H1 (cell line): ENCODE results near the gene CD81. TPM values are rescaled to one million over a fixed set of nuclear protein-coding genes. Genes with fewer than 3 reads are reported as not detected.

Experiments
- ATF2 ChIP-seq: IDR thresholded peaks from 2 replicates; pipeline ENCODE4 v1.6.1; 2012; ENCODE audit warnings: low read length, inconsistent platforms
- CEBPB ChIP-seq: IDR thresholded peaks from 2 replicates; pipeline ENCODE4 v1.6.1; 2012; ENCODE audit warnings: low read depth, low read length
- POLR2AphosphoS5 ChIP-seq: IDR thresholded peaks from 2 replicates; pipeline ENCODE4 v1.6.1; 2011; ENCODE audit warnings: low read depth, low read length
- SAP30 ChIP-seq: fragments of 300-600 bp; sonication (generic); IDR thresholded peaks from 2 replicates; pipeline ENCODE4 v1.7.1; 2012; ENCODE audit warnings: low read length, moderate library complexity, mild to moderate bottlenecking, inconsistent platforms; ENCODE audit not compliant: insufficient read depth, insufficient replicate concordance
- TCF12 ChIP-seq: IDR thresholded peaks from 2 replicates; pipeline ENCODE4 v1.6.1; 2011; ENCODE audit warnings: low read depth, mild to moderate bottlenecking, low read length
- ZNF274 ChIP-seq: IDR thresholded peaks from 2 replicates; pipeline ENCODE4 v1.7.0; 2012; ENCODE audit warnings: low read length, borderline replicate concordance; ENCODE audit errors: extremely low read depth
- polyA plus RNA-seq, 7 experiments: library from polyadenylated mRNA; depleted of rRNA in 3 of 7; stranded (reverse) in 5 of 7; unstranded in 2 of 7; fragments of >200 nt in 5 of 7; fragments of 200-250 nt in 2 of 7; gene quantifications; 1 replicate in 5 of 7; 2 replicates in 1 of 7; 4 replicates in 1 of 7; pipeline versions ENCODE4 v1.2.1 to v1.2.3, GENCODE V29; 2011 to 2013; ENCODE audit warnings: missing spikeins in 2 of 7, mixed read lengths in 2 of 7
- total RNA-seq: library from RNA; stranded (reverse); fragmentation: NEBNext Ultra II Directional; extraction: Animal tissue kit (Norgen Biotek cat#: 25700); gene quantifications from 2 replicates; pipeline ENCODE4 v1.2.1, GENCODE V29; 2021

The CD81 gene
- total and polyA plus RNA-seq, 2 of the 8 experiments (the other 6 are each of a cell fraction or from before 2014, with no cell fraction given) = 238 to 309 TPM

- TF ChIP-seq ZNF274 = no peak
- no peak for TF ChIP-seq ATF2
- TF ChIP-seq SAP30 = no peak
- no peak for TF ChIP-seq CEBPB
- no peak for TF ChIP-seq POLR2AphosphoS5
- no peak for TF ChIP-seq TCF12
Observed at GRCh38 chr11:2343502-2343901, 33.6 kb upstream of the CD81 start (continued).
